Gastroesophageal sphincter (tissue), 3 donors: ENCODE measurements around the gene SPON1.

ENCODE experiments used
- CTCF ChIP-seq, 4 experiments: fragments of 200-600 bp in 2 of 4; fragments of 450-650 bp in 2 of 4; sonication (generic) in 1 of 4; IDR thresholded peaks; one replicate each; pipeline ENCODE4 v1.5.1; 2017 to 2019; ENCODE audit warnings: antibody characterized with exemption in 4 of 4, mild to moderate bottlenecking in 2 of 4, moderate library complexity in 2 of 4
- EP300 ChIP-seq: sonication (generic); formaldehyde crosslinking; IDR thresholded peaks from one replicate; pipeline ENCODE4 v1.6.1; 2017; ENCODE audit warnings: antibody characterized with exemption, mild to moderate bottlenecking
- POLR2A ChIP-seq, 2 donors: fragments of 450-650 bp; IDR thresholded peaks; one replicate each; pipeline ENCODE4 v1.6.1; 2017; ENCODE audit warnings: antibody characterized with exemption in 2 of 2, mild to moderate bottlenecking in 2 of 2, moderate library complexity in 1 of 2

GRCh38 chr11:14253840-14254239, 291.3 kb downstream of the SPON1 start:
- TF ChIP-seq POLR2A (IDR thresholded peaks at IDR 0.05) (no peak), CTCF (IDR thresholded peaks at IDR 0.05) (no peak), EP300 (no peak)
